NCI-H345 (cell line): ENCODE data around the gene WIZ.
"Not testable (repeated sequence)": the region's sequence is repeated elsewhere in the genome, so short reads cannot be mapped to it uniquely, and the experiment has no call there.

ENCODE experiments used
- DNase-seq: peaks from one replicate; lab custom pipeline; 2025; lab: John Stamatoyannopoulos, UW

Gene WIZ

DNA sequence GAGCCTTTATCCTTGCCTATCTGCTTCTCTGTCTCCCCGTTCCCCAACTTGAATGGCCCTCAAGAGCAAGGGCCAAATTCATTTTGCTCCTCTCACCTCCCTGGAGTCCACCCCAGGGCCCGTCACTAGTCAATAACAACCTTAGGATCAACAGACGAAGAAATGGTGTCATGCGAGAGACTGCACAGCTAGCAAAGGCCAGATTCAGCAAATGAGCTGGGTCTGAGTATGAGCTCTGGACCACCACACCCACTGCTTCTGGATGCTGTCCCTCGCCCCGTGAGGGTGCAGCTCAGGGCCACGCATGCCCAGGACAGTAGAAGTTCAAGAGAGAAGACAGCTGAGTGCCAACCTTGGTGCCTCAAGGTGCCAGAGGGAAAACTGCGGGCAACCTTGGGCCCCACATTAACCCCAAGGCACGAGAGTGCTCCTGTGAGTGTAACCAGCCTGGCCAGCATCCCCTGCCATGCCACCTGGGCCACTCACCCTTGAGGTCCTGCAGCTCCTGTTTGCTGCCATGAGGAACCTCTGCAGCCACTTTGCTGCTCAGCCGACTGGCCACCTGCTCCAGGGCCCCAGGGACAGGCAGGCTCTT, 19.1 kb downstream of the WIZ start:
- DNase-seq = no peak

DNA sequence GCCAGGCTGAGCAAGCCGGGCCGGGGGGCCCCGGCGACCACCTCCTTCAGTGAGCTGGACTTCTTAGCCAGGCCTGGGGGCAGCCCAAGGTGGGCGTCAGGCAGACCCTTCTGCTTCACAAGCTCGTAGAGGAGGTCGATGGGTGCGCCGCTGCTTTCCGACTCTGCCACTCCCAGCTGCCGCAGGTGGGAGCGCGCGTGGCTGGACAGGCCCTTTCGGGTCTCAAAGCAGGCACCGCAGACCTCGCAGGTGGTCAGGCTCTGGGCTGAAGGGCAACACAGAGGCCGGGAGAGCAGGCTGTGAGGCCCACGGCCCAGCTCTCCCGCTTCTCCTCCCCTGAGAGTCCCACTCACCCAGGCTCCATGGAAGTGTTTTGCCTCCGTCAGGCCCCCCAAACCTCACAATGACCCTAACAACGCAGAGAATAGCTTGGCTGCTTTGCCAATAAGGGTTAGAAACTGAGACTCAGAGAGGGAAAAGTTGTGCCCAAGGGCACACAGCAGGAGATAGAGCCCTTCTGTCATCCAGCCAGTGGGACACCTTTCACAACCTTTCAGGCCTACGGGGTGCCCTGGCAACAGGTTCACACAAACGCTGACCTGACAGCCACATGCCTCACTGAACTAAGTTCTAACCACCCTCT, 19.8 kb downstream of the WIZ start:
- no peak for DNase-seq

DNA sequence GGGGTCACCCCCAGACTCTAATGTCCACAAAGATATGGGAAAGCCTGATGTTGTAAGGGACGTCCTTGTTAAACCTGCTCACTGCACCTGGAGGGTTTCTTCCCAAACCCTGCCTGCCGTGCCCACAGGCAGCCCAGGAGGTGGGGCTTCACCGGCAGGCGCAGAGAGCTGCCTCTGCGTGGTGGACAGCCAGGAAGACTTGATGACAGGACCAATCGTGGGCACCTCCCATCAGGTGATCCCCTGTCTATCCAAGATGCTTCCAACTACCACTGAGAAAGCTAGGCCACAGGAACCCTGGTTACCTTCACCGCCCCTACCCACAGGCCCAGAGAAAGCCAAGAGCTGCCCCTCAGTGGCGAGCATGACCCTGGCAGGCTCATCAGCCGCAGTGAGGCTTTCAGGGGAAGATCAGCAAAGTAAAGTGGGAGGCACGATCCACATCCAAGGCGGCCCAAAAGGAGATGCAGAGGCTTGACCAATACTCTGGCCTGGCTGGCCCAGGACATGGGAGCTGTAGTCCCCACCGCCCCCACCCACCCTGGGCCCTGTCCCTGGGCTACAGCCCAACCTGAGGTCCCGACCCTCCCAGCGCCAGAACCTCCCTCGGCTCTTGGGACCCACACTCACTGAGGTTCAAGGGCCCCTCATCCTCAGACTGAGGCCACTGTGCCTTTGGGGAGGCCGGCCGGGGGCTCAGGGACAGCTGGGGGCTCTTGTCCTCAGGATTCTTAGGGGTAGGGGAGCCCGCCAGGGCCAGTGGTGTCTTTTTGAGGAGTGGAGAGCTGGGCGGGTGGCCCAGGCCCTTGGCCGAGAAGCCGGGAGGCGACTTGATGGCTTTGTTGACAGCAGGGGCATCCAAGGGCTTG, 20.6 kb downstream of the WIZ start:
- no peak for DNase-seq

DNA sequence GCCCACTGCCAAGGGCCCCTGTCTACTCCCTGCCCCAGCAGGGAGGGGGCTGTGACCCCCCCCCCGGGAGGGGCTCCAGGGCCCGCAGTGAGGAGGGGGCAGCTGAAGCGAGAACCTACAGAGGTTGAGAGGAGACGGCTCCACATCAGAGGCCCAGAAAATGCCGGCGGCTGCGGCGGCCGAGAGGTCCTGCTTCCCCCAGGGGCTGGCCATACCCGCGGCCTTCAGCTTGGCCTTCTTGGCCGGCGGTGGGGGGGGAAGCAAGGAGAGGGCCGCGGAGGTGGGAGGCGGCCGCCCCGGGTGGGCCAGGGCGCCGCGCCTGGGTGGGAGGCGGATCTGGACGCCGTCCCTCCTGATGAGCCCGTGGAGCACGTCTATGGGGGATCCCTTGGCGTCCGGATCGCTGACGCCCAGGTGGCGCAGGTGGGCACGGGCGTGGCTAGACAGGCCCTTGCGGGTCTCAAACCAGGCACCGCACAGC, 21.7 kb downstream of the WIZ start:
- DNase-seq = no peak

DNA sequence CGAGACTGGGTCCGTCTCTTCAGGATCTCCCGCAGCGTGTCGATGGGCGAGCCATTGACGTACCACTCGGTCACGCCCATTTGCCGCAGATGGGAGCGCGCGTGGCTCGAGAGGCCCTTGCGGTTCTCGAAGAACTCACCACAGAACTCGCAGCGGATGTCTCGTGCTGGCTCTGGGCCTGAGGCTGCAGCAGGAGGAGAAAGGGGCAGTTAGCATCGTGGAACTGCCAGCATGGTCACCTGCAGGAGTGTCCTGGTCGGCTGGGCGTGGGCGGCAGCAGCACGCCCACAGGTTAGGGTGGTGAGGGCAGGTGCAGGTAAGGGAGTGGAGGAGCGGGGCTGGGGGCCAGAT, 22.4 kb downstream of the WIZ start:
- DNase-seq = no peak

DNA sequence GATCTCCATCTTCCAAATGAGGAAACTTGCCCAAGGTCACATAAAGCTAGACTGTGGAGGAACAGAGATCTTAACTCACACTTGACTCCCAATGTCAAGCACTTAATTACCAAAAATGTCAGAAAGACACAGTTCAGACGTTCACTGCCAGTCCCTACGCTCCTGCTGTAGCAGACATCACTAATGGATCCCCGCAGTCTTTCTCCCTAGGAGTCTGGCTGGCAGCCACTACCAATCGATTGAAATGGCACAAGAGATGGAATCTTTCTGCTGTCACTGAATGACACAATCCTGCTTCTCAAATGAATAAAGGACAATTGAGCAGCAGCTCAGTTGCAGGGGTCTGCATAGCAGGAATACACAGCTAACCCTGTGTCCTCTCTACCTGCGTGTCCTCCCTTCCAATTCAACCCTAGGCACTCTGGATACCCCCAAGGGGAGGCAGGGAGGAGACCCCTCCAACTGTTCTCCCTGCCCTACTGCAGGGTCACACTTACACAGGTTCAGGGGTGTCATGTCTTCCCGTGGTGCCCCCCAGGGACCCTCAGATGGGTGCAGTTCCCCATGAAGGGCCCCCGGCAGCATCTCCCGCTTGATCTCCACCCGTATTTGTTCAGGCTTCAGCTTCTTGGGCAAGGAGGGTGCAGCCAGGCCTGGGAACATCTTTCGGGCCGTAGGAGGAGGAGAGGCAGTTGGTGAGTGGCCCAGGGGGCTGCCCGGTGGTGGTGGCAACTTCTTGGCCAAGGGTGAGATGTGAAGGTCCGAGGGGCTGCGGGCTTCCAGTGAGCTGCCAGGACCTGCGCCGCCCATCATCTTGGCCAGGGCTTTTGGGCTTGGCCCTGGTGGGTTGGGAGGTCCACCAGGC, 23.0 kb downstream of the WIZ start:
- DNase-seq = no peak

DNA sequence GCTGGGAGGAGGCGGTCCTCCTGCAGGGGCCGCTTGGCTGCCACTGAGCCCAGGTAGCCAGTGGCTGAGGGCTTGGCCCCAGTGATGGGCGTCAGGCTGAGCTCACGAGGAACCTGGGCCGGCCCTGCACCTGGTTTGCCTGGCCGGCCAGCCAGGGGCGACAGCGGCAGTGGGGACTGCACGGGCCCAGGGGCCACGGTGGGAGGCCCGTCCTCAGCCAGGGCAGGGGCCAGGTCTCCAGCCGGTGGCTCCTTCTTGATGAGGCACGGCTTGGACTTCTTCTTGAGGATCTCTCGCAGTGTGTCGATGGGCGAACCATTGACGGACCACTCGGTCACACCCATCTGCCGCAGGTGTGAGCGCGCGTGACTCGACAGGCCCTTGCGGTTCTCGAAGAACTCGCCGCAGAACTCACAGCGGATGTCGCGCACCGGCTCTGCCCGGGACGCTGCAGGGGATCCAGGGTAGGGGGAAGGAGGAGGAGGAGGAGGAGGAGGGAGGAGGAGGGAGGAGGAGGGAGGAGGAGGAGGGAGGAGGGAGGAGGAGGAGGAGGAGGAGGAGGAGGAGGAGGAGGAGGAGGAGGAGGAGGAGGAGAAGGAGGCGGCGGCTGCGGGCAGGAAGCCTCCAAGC, 24.3 kb downstream of the WIZ start:
- no peak for DNase-seq

DNA sequence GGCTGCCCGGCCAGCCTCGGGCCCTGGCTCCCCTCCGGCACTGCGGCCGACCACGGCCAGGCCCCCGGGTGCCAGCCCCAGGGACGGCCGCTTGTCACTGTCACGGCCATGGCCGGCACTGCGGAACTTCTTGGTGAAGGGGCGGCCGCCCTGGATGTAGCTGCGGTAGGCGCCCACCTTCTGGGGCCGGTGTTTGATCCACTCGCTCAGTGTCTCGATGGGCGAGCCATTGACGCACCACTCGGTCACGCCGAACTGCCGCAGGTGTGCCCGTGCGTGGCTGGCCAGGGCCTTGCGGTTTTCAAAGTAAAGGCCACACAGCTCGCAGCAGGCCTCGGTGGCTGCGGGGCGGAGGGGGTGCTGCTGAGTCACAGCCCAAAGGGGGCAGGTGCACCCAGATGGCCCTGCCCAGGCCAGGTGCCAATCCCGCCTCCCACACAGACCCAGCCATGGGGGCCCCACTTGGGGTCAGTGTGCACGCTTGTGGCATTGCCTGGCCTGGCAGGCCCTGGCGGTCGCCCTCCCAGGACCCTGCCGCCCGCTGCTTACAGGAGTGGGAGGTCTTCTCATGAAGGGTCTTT, 25.0 kb downstream of the WIZ start:
- no peak for DNase-seq

DNA sequence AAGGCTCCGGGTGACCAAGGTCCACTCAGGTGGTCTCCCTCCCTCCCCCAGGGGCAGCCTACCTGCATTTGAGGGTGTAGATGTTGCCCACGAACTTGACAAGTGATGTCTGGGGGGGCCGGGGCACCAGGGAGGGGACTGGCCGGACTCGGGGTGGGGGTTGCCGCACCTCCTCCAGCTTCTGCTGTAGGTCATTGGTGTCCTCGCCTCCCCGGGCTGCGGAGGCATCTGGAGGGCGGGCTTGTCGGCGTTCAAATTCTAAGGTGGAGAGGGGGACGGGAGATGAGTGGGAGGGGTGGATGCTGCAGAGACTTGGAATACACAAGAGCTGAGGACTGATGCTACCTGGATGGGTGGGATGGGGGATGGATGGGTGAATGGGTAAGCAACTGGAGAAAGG, 25.6 kb downstream of the WIZ start:
- DNase-seq = no peak

DNA sequence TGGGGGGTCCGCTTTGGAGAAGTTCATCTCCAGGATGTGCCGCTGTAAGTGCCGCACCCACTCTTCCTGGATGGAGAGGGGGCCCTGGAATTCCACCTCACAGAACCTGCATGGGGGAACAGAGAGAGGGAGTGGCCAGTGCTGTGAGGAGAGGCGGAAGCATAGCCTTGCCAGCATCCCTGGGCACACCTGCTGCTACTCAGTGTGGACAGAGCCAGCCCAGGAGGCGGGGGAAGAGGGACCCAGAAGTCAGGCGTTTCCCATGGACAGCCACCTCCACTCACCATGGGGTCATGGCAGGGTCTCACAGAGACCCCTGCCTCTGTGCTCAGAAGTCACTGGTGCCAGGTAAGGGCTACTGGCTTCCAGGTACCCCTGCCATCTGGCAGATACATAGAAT, 26.6 kb downstream of the WIZ start:
- DNase-seq = no peak

DNA sequence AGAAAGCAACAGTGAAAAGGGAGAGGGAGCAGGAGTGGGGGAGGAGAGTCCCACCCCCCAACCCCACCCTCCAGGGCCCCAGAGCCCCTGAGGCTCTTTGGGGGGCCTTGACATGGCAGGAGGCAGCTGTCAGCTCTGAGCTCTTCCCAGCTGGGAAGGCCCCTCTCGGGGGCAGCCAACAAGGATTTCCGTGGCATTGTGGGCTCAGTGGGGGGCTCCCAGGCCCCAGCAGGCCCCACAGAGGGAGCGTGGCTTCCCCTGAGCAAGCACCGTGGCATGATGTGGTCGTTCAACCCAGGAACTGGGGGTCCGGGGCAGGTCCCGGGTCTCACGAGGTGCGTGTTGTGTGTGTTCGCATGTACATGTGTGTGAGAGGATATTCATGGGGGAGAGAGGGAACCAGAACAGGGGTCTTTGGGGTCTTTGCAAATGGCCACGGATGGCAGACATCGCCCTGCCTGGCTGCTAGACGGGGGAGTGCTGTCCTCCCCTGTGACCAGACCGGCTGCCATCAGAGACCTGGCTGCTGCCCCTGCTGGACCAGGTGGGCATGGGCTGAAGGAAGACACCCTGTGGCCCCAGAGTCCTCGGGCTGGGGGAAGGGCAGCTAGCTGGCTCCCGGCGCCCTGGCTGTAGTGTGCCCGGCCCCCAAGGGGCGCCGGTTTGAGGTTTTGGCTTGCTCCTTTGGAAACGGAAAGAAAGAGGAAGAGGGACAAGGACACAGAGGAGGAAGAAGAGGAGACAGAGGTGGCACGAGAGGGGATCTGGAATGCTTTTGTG, 27.3 kb downstream of the WIZ start:
- DNase-seq = no peak

DNA sequence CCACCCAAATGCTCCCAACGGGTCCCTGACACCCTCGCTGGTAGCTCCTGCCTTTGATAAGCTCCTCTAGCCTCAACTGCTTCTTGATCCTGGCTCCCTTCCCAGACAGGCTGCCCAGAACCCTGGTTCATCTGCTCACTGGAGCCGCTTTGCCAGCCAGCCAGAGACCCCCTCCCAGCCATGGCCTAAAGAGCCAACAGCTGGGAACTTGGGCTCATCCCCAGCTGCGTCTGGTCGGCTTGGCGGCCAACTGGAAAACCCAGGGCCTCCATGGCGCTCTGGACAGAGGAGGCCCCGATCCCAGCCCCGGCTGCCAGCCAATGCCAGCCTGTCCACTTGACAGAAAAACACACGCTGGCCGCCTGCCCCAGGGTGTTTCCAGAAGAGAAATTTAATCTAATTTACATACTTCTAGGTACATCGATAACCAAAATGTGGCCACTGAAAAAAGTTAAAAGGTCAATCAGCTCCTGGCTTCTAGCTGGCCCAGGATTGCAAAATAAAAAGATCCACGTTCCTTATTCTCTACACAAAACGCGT, 28.0 kb downstream of the WIZ start:
- DNase-seq = no peak

DNA sequence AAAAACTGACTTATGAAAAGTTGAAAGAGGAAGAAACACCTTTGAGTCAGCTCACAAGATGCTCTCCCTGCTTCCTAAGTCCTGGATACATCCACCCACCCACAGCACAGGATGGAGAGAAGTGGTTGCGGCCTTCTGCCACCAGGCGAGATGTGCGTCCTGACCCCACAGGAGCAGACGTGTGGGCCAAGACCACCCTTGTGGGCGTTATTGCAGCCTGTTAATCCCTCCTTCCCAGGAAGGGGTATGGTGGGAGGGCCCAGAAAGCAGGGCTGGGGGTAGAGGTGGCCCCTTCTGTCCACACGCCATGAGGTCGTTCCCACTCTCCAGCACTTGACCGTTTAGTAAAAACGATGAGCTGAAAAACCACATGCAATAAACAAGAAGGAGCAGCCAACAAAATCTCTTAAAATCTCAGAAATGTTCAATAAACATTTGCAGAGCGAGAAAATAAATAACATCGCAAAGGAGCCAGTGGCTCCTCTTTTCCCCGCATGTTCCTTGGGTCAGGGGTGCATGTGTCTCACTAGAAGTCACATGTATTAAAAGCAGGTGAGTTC, 28.5 kb downstream of the WIZ start:
- no peak for DNase-seq

DNA sequence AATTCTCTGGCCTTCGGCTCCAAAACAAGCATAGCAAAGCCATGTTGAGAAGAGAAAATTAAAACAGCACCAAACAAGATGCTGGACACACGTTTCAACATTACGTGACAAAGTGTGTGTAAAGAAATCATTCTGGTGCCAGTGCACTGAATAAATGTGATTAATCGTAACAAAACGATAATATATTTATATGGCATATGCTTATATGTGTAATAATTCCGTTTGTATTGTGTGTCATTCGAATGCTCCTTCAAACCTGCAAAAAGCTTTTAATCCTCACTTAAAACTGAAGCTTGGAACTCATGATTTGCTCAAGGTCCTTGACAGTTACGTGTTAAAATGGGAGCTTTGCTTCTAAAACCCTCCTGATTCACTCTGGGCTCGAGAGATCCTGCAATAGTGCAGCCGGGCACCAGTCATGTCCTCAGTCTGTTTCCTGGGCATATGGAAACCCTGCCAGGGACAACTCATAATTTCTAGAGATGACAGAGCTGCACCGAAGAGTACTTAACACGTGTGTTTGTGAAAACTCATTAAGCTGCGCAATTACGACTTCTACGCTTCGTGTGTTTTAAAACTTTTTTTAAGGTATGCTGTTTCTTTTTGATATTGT, 30.2 kb downstream of the WIZ start:
- DNase-seq = no peak

DNA sequence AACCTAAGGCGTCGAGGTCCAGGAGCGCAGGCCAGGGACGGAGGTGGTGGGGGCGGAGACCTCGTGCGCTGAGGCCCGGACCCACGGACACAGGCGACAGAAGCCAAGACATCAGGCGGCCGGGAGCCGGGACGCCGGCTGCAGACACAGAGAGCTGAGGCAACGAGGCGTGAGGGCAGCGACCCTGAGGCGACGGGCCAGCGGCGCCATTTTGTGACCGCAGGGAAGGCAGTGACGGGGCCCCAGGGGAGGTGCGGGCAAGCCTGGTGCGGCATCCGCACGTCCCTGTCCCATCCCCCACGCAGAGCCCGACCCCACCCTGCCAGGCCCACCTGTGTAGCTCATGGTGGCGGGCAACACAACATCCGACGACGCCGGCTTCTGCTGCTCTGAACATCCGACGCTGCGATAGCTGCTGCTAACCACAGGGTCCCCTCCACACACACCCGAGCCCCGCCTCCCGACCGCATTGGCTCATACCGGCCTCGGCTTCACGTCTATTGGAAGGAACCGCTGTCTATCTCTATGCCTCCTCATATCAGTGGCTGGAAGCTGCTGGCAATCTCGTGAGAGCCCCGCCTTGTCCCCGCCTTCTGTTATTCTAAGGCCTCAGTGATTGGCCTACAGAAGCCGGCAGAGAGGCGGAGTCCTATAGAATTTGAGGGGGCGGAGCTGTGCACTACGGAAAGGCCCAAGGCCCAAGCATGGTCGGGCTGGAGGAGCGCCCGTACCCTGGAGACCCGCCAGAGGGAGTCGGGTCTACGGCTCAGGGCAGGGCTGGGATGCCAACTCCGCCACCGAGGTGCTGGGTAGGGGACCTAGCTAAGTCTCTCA, 31.0 kb downstream of the WIZ start, which contains the start of gene AKAP8L:
Gene AKAP8L, minus strand, starts transcription at position 410 of the 834 bp plus-strand sequence. Its CDS starts 65 bp downstream, at position 345.
- DNase-seq = peak; percentile 98

DNA sequence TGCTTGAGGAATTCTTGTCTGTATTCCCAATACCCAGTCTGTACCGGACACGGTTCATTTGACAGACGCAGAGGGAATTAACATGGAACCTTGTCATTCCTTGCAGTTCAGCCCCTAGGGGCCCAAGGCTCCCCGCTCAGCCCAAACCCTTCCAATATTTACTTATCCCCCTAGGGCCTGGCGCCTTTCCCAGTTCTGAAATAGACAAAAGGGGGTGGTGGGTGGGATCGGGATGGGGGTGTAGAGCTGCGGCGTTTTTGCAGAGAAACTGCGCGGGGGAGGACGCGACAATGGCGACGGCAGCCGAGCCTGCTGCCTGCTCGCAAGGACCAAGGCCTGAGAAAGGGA, 31.6 kb downstream of the WIZ start:
- peak; percentile 75 for DNase-seq

DNA sequence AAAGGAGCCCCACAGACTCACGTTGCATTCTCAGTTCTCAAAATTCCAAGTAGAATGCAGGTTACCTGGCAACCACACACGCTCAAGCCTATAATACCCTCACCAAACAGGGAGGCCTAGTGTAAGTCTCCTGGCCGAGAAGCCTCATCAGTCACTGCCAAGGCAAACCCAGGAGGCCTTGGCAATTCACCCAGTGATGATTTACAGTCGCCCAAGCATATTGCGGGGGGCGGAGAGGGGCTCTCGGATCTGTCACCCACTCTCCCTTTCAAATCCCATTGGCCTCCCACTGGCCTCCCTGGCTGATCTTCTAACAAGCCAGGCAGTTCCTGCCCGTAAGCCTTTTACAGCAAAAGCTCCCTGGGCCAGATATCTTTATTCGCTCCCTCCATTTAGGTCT, 32.1 kb downstream of the WIZ start:
- DNase-seq = peak; percentile 30

DNA sequence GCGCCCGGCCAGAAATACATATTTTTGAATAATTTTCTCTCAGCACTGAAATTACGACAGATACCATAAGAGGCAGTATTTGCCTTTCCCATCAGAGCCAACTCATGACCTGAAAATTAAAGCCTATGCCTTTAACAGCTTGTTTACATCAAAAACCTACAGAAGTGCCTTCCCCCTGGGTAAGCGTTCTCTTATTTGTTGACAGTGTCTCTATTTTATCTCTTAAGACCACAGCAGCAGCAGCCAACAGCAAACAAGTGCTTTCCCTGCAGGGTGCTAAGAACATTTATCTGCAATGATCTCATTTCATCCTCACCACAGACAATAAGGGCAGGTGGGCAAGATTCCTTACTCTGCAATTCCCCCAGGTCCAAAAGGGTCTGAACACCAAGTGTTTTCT, 36.9 kb downstream of the WIZ start:
- peak; percentile 69 for DNase-seq

DNA sequence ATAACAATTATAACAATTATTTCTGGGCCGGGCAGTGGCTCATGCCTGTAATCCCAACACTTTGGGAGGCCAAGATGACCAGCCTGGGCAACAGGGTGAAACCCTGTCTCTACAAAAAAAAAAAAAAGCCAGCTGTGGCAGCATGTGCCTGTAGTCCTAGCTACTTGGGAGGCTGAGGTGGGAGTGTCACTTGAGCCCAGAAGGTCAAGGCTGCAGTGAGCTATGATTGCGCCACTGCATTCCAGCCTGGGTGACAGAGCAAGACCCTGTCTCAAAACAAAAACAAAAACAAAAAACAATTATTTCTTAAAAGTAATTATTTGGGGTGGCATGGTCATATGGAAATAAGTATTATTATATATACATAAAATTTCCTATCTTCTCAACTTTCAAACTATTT, 38.4 kb downstream of the WIZ start:
- not testable (repeated sequence) for DNase-seq
